ENCODE measurements around the gene FLVCR1.
A peak's percentile ranks its signal among the peaks of the same experiment; 100 is the strongest.
"Not testable (repeated sequence)": the region's sequence is repeated elsewhere in the genome, so short reads cannot be mapped to it uniquely, and the experiment has no call there.

Gene FLVCR1

DNA sequence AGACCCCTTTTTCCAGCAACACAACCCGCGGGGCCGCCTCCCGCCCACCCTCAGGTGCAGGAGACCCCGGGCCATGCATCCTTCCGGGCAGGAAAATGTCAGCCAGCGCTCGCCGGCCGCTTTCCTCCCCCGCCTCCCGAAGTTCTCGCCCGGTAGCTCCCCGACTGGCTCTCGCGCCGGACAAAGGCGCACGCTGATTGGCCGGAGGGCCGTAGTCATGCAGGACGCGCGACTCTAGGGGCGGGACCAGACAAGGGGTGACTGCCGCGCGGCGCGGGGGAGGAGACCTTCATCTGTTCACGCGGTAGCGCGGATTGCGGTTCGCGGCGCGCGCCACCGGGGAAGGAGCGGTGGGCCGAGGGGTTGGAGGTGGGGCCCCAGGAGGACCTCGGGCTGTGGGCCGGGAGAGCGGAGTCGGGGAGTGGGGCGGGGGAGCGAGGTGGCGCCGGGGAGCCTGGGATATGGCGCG is at the start of gene FLVCR1:
Gene FLVCR1 (plus strand): TSS at position 284 of the 469 bp plus-strand sequence. CDS start 178 bp downstream, at position 462.
- peak; percentile 82 to 84 for DNase-seq (ENCODE audit: low read depth in 2 of 2)

DNA sequence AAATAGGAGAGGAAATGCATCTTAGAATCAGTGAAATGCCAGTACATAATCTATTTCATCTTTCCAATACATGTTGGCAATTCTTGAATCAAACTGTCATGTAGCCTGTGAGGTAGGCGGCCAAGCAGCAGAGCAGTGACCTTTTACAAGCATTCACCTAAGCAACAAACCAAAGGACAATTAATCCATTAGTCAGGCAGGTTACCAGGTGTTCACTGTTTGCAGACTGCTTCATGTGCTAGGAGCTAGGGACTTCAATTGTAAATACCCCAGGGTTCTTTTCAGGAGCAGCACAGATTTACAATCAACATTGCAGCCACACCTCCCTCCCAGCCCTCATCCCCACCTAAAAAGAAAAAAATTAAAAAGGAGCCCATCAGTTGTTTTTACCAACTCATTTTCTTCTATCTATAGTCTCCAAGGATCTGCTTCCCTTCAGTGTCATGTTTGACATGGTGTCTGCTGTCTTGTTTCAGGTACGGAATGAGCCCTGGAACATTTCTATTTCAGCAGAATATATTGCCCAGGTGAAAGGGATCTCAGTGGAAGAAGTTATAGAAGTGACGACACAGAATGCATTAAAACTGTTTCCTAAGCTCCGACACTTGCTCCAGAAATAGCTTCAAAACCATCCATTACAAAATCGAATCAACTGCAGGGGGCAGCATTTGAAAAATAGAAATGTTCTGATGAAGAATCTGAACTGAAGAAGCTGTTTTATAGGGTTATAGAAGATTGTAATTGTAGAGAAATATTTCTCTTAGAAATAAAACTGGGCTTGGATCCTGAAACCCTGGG is 43.3 kb upstream of the FLVCR1 start:
- DNase-seq (ENCODE audit: low read depth in 2 of 2) = no peak

- DNase-seq (ENCODE audit: low read depth in 2 of 2) = no peak
Observed at GRCh38 chr1:212816567-212817278, 41.4 kb upstream of the FLVCR1 start.

GRCh38 chr1:212819726-212820125 is 38.3 kb upstream of the FLVCR1 start:
- DNase-seq (ENCODE audit: low read depth in 2 of 2) = no peak

GRCh38 chr1:212820969-212821368 is 37.1 kb upstream of the FLVCR1 start:
- DNase-seq (ENCODE audit: low read depth in 2 of 2) = no peak

DNA sequence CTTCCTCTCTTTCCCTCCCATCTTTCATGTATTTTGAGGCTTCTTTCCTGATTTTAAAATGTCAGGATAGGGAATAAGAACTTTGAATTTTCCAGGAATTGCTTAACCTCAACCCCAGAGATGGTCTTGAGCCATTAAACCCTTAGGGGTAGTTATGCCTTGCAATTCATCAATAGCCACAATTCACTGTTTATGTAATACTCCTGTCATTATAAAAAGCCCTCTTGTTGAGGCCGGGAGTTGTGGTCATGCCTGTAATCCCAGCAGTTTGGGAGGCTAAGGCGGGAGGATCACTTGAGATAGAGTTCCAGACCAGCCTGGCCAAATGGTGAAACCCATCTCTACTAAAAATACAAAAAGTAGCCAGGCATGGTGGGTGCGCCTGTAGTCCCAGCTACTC is 35.1 kb upstream of the FLVCR1 start:
- no peak for DNase-seq (ENCODE audit: low read depth in 2 of 2)

DNA sequence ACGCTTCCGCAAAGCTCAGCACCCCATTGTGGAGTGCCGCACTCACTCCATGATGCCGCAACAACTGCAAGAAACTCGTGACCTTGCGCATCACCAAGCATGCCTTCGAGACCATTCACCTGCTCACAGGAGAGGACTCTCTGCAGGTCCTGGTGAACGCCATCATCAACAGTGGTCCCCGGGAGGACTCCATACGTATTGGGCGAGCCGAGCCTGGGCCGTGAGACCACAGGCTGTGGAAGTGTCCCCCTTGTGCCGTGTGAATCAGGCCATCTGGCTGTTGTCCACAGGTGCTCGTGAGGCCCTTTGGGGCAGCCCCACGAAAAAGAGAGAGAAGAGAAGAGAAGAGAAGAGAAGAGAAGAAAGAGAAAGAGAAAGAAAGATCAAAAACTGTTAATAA is 33.9 kb upstream of the FLVCR1 start:
- DNase-seq (ENCODE audit: low read depth in 2 of 2) = no peak

DNA sequence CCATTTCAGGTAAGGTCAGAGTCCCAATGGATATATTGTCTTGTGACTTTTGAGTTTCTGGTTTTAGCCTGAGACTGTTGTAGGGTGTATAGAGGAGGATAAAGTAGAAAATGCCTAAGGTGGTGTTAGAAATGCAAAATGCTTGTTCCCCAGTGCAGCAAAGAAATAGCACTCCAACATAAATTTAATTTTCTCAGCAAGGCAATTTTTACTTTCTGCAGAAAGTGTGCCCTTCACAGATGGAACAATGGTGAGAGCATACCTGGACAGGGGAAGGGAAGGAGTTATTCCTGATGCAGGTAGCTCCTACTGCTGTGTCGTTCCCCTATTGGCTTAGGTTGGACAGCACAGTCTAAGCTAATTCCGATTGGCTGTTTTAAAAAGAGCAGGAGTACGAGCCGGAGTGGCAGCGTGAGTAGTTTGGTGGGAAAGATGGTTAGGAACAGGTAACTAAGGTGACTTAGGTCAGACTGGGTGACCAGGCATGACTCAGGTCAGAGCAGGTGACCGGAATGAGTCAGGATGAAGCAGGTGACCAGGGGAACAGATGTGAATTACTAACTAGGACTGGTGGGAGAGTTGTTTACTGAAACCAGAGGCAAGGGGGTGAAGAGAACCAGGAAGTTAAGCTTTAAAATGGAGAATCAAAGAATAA is 32.1 kb upstream of the FLVCR1 start:
- no peak for DNase-seq (ENCODE audit: low read depth in 2 of 2)

DNA sequence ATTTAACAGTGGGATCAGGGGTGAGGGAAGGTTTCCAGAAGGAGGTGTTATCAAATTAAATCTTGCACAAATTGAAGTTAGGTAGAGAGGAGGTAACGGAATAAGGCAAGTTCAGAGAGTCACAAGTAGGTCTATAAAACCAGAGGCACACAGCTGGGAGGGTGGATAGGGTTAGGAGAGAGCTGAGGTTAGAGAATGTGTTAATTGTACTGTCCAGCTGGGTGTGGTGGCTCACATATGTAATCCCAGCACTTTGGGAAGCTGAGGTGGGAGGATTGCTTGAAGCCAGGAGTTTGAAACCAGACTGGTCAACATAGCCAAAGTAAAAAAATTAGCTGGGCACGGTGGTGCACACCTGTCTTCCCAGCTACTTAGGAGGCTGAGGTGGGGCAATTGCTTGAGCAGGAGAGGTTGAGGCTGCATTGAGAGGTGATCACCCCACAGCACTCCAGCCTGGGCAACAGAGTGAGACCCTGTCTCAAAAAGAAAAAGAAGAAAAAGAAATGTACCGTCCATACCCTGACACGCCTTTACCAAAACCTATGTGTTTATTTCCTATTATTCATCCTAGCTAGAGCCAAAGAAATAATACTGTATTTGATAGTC is 30.8 kb upstream of the FLVCR1 start:
- no peak for DNase-seq (ENCODE audit: low read depth in 2 of 2)

DNA sequence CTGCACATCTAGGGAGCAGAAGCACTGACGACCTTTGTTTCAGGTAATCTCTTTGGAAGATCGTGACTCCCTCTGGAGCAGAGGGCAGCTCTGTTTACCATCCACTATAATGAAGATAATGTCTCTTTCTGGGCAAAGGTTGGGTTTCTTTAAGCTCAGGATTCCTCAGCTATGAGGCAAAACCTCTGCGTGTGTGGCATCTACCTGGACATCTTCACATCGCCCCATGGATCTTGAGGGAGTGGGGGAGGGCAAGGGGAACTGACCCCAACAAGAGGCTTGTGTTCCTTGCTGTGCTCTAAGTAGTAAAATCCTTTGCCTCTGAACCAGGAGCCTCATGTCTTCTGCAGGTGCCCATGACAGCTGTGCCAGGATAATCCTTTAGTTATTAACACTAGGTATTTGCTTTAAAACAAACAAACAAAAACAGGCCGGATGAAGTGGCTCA is 30.2 kb upstream of the FLVCR1 start:
- DNase-seq (ENCODE audit: low read depth in 2 of 2) = no peak

GRCh38 chr1:212828395-212828794 is 29.7 kb upstream of the FLVCR1 start:
- no peak for DNase-seq (ENCODE audit: low read depth in 2 of 2)

DNA sequence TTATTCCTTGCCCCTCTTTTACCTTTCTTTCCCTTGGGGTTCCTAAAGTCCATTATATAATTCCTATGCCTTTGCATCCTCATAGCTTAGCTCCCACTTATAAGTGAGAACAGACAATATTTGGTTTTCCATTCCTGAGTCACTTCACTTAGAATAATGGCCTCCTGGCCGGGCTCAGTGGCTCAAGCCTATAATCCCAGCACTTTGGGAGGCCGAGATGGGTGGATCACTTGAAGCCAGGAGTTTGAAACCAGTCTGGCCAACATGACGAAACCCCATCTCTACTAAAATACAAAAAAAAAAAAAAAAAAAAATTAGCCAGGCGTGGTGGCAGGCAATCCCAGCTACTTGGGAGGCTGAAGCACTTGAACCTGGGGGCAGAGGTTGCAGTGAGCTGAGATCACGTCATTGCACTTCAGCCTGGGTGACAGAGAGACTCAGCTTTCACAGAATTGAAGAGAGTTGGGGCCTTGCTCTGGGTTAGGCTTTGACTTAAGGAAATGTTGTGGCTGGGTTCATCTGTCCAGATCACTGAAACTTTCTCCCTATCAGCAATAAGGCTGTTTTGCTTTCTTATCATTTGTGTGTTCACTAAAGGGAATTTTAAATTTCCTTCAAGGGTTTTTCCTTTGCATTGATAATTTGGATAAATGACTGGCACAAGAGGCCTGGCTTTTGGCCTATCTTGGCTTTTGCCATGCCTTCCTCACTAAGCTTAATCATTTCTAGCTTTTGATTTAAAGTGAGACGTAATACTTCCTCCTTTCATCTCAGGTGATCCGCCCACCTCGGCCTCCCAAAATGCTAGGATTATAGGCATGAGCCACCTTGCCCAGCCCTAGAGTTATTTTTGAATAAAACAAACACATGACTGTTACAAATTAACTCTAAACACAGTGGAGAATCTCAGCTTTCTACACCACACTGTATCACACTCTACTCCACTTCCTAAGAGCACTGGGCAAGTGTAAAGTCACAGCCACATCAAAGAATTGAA is 24.6 kb upstream of the FLVCR1 start:
- not testable (repeated sequence) for DNase-seq (ENCODE audit: low read depth in 2 of 2)

- DNase-seq (ENCODE audit: low read depth in 2 of 2) = no peak
Observed at GRCh38 chr1:212838145-212838544, 19.9 kb upstream of the FLVCR1 start.

DNA sequence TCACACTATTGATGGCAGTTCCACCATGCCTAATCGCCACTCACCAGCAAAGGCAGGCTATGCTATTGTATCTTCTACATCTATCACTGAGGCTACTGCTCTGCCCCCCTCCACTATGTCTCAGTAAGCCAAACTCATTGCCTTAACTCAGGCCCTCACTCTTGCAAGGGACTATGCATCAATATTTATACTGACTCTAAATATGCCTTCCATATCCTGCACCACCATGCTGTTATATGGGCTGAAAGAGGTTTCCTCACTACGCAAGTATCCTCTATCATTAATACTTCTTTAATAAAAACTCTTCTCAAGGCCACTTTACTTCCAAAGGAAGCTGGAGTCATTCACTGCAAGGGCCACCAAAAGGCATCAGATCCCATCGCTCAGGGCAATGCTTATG is 13.6 kb upstream of the FLVCR1 start:
- not testable (repeated sequence) for DNase-seq (ENCODE audit: low read depth in 2 of 2)

DNA sequence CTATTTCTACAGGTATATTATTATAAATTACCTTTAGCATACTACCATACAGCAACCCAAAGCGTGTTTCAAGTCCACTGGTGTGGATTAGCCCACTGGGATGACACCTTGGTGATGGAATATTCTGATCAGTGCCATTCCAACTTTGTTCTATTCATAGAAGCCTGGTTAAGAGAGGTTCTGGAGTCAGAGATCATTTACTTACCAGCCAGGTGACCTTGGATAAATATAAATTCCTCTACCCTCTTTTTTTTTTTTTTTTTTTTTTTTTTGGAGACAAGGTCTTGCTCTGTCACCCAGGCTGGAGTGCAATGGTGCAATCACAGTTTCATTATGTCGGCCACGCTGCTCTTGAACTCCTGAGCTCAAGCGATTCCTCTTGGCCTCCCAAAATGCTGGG is 10.5 kb upstream of the FLVCR1 start, which contains the start of gene SPATA45:
Gene SPATA45 (minus strand): TSS at position 101 of the 400 bp plus-strand sequence. CDS start 11,500 bp downstream, outside the sequence.
- DNase-seq (ENCODE audit: low read depth in 2 of 2) = no peak

DNA sequence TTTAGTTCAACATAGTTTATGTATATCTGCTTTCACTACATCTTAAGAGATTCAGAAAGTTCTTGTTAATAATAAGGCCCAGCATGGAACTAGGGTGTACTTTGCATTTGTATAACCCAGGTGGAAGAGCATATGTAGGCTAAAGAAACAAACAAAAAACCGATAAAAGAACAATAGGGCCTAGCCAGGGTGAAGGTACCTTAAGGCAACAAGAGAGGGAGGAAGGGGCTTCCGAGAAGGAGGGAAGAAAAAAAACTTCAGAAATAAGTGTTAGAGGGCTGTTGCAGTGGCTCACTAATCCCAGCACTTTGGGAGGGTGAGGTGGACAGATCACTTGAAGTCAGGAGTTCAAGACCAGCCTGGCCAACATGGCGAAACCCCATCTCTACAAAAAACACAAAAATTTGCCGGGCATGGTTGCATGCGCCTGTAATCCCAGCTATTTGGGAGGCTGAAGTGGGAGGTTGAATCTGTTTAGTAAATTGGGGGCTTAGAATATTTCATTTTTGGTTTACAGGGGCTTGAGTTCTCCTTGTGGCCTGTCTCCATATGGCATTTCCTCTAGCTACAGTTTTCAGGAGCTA is 5.9 kb upstream of the FLVCR1 start:
- DNase-seq (ENCODE audit: low read depth in 2 of 2) = no peak

DNA sequence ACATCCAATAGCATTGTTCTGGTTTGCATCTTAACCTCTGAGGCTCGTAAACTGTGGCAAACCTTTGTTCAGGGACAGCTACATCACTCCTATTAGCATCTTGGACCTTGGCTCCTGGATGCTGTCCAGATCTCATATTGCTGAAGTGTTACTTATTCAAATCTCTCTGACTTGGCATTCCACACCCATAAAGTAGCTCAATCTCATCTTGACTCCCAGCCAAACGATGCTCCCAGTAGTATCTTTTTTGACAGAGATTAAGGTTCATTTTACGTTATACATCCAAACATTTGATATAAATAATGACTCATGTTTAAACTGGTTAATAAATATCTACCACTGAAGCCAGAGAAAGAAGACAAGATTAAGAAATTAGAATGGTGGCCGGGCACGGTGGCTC is 4.4 kb upstream of the FLVCR1 start:
- DNase-seq (ENCODE audit: low read depth in 2 of 2) = no peak

DNA sequence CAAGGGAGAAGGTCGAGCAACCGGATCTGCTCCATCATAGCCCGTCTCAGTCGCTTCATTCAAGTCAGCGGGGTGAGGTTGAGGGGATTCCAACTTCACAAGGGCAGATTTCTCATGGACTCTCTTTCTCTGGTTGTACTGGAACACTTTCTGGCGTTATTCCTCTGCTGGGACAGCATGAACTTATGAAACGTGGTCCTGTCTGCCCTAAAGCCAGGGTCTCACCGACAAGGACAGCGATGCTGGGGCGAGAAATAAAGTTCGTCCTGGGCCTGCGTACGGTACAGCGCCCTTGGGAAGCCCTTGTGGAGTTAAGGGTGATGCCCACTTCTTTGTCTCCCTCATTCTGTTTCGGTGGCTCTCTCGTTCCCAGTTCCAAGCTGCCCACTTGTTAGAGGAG is 1.3 kb upstream of the FLVCR1 start:
- no peak for DNase-seq (ENCODE audit: low read depth in 2 of 2)

GRCh38 chr1:212858461-212859265 is 588 bp downstream of the FLVCR1 start:
- DNase-seq (ENCODE audit: low read depth in 2 of 2) = no peak
